Choroid plexus epithelial cell (primary cell): ENCODE results near the gene GPR32.

Experiments used
- DNase-seq: peaks from one replicate; pipeline ENCODE4 v3.0.0-alpha.2; 2010; ENCODE audit warnings: low read depth
- H3K4me3 ChIP-seq: 2 replicates; pipeline ENCODE4 v1.5.1; 2011; ENCODE audit warnings: low read depth, mild to moderate bottlenecking, control low read depth, low read length, moderate library complexity
- CTCF ChIP-seq: conservative IDR thresholded peaks from 2 replicates; pipeline ENCODE4 v1.5.1; 2011; ENCODE audit warnings: low read depth, mild to moderate bottlenecking, control low read depth, inconsistent platforms, low read length, moderate library complexity

The GPR32 gene

GRCh38 chr19:50790922-50791467 is 20.7 kb downstream of the GPR32 start:
- H3K4me3 ChIP-seq: no peak overlapping the region
- DNase-seq: no peak
- no peak for TF ChIP-seq CTCF

GRCh38 chr19:50791594-50792271 is 21.5 kb downstream of the GPR32 start:
- DNase-seq: no peak
- no peak for TF ChIP-seq CTCF
- no peak overlapping the region for H3K4me3 ChIP-seq

GRCh38 chr19:50792272-50793250 is 22.3 kb downstream of the GPR32 start:
- DNase-seq: no peak
- H3K4me3 ChIP-seq: no peak overlapping the region
- no peak for TF ChIP-seq CTCF

GRCh38 chr19:50793558-50794065 is 23.3 kb downstream of the GPR32 start:
- TF ChIP-seq CTCF: no peak
- no peak overlapping the region for H3K4me3 ChIP-seq
- no peak for DNase-seq

- no peak overlapping the region for H3K4me3 ChIP-seq
- peak; percentile 12 for DNase-seq
- TF ChIP-seq CTCF: no peak
Measured at GRCh38 chr19:50794074-50794875, 24.0 kb downstream of the GPR32 start.

GRCh38 chr19:50794876-50795663 is 24.8 kb downstream of the GPR32 start:
- TF ChIP-seq CTCF: peak; percentile 27
- H3K4me3 ChIP-seq: no peak overlapping the region
- DNase-seq: no peak
